ENCODE data around the gene MAN1A1.

GRCh38 chr6:119262612-119263011, 86.9 kb downstream of the MAN1A1 start:
- TF ChIP-seq BHLHE40 (IDR thresholded peaks at IDR 0.05; ENCODE audit: borderline replicate concordance), result no peak
- TF ChIP-seq FOXK2 (IDR thresholded peaks at IDR 0.05), result no peak
- no peak for TF ChIP-seq NFRKB (IDR thresholded peaks at IDR 0.05)
